Astrocyte (in vitro differentiated cells and primary cell): ENCODE data around the gene DDX59. TPM values are rescaled to one million over a fixed set of nuclear protein-coding genes. Genes with fewer than 3 reads are reported as not detected.

ENCODE experiments used
- DNase-seq: peaks from one replicate; pipeline ENCODE4 v3.0.0-alpha.2; 2010; ENCODE audit warnings: low read depth
- FAIRE-seq: peaks from 2 replicates; lab custom pipeline; 2011; peaks lifted over from hg19 to GRCh38; lab: Jason Lieb, UNC
- H2AFZ ChIP-seq: 2 replicates; pipeline ENCODE4 v1.6.0; 2012; ENCODE audit warnings: low read depth, low read length, inconsistent platforms
- H3K27ac ChIP-seq: 2 replicates; pipeline ENCODE4 v1.5.1; 2011; ENCODE audit warnings: low read depth, low read length, inconsistent platforms
- H3K27me3 ChIP-seq: 2 replicates; pipeline ENCODE4 v1.6.0; 2011; ENCODE audit warnings: low read length, inconsistent platforms; ENCODE audit not compliant: insufficient read depth
- H3K36me3 ChIP-seq: 2 replicates; pipeline ENCODE4 v1.5.1; 2011; ENCODE audit warnings: low read length, inconsistent platforms; ENCODE audit not compliant: insufficient read depth
- H3K4me1 ChIP-seq: 2 replicates; pipeline ENCODE4 v1.5.1; 2011; ENCODE audit warnings: low read length, inconsistent platforms; ENCODE audit not compliant: insufficient read depth
- H3K4me2 ChIP-seq: 2 replicates; pipeline ENCODE4 v1.6.0; 2012; ENCODE audit warnings: low read length, inconsistent platforms
- H3K4me3 ChIP-seq: 2 replicates; pipeline ENCODE4 v1.5.1; 2011; ENCODE audit warnings: low read depth, mild to moderate bottlenecking, low read length, inconsistent platforms; ENCODE audit not compliant: insufficient read depth
- H3K79me2 ChIP-seq: 2 replicates; pipeline ENCODE4 v1.6.0; 2012; ENCODE audit warnings: mild to moderate bottlenecking, low read length, inconsistent platforms; ENCODE audit not compliant: insufficient read depth
- H3K9ac ChIP-seq: 2 replicates; pipeline ENCODE4 v1.6.0; 2012; ENCODE audit warnings: mild to moderate bottlenecking, low read length, inconsistent platforms
- H3K9me3 ChIP-seq: 2 replicates; pipeline ENCODE4 v1.5.1; 2012; ENCODE audit warnings: low read depth, mild to moderate bottlenecking, low read length, inconsistent platforms; ENCODE audit not compliant: insufficient read depth
- H4K20me1 ChIP-seq: 2 replicates; pipeline ENCODE4 v1.6.0; 2012; ENCODE audit warnings: low read length, inconsistent platforms; ENCODE audit not compliant: insufficient read depth
- H3K27ac Mint-ChIP-seq: one replicate; pipeline ENCODE4 v1.8.0; 2021; ENCODE audit warnings: mild to moderate bottlenecking, mixed read lengths; ENCODE audit not compliant: unreplicated experiment
- H3K27me3 Mint-ChIP-seq: one replicate; pipeline ENCODE4 v1.8.0; 2021; ENCODE audit warnings: low read depth, mixed read lengths; ENCODE audit not compliant: unreplicated experiment
- H3K36me3 Mint-ChIP-seq: one replicate; pipeline ENCODE4 v1.8.0; 2021; ENCODE audit warnings: low read depth, mixed read lengths; ENCODE audit not compliant: unreplicated experiment
- H3K4me1 Mint-ChIP-seq: one replicate; pipeline ENCODE4 v1.8.0; 2021; ENCODE audit warnings: low read depth, mixed read lengths; ENCODE audit not compliant: unreplicated experiment
- H3K4me3 Mint-ChIP-seq: one replicate; pipeline ENCODE4 v1.8.0; 2021; ENCODE audit warnings: mild to moderate bottlenecking, moderate library complexity, mixed read lengths; ENCODE audit not compliant: unreplicated experiment
- H3K9me3 Mint-ChIP-seq: one replicate; pipeline ENCODE4 v1.8.0; 2021; ENCODE audit warnings: mild to moderate bottlenecking, mixed read lengths; ENCODE audit not compliant: unreplicated experiment
- CTCF ChIP-seq: IDR thresholded peaks from 2 replicates; pipeline ENCODE4 v1.5.1; 2011; ENCODE audit warnings: low read depth, mild to moderate bottlenecking, inconsistent platforms, low read length, moderate library complexity; ENCODE audit not compliant: insufficient read depth
- EZH2 ChIP-seq: IDR thresholded peaks from 2 replicates; pipeline ENCODE4 v1.6.1; 2012; ENCODE audit warnings: mild to moderate bottlenecking, low read length, inconsistent platforms; ENCODE audit not compliant: insufficient read depth
- total RNA-seq: library from RNA; stranded (reverse); gene quantifications from 2 replicates; pipeline ENCODE4 v1.2.1, GENCODE V29; 2021

Gene DDX59
- total RNA-seq, 1 donor from 2014 or later, result 12.6 TPM

GRCh38 chr1:200707116-200707515 lies 37.4 kb upstream of the DDX59 start:
- Histone ChIP-seq H3K27me3 (no peaks in the 10 kb centered on the region), H3K4me3 (no peak overlapping the region), H3K27ac (no peak overlapping the region), H3K9me3 (no peaks in the 10 kb centered on the region), H3K79me2 (no peaks in the 10 kb centered on the region), H3K4me1 (no peaks in the 10 kb centered on the region), H2AFZ (no peak overlapping the region), H4K20me1 (no peaks in the 10 kb centered on the region), H3K9ac (no peak overlapping the region), H3K36me3 (no peaks in the 10 kb centered on the region), H3K4me2 (no peak overlapping the region)
- DNase-seq (no peak), FAIRE-seq (no peak)
- no peak for TF ChIP-seq EZH2
- TF ChIP-seq CTCF, result no peak
- H3K27ac Mint-ChIP-seq, result no peak overlapping the region
- H3K36me3 Mint-ChIP-seq, result no peaks in the 10 kb centered on the region
- H3K4me3 Mint-ChIP-seq, result no peak overlapping the region
- H3K27me3 Mint-ChIP-seq, result peaks cover 4% of the 10 kb centered on the region
- H3K9me3 Mint-ChIP-seq, result no peaks in the 10 kb centered on the region
- peaks cover 6% of the 10 kb centered on the region for H3K4me1 Mint-ChIP-seq

GRCh38 chr1:200706111-200706814 lies 36.6 kb upstream of the DDX59 start:
- no peak for TF ChIP-seq CTCF
- no peak for TF ChIP-seq EZH2
- H3K36me3 ChIP-seq, result no peaks in the 10 kb centered on the region
- no peaks in the 10 kb centered on the region for H4K20me1 ChIP-seq
- H3K27ac ChIP-seq, result no peak overlapping the region
- Mint-ChIP-seq H3K9me3 (no peaks in the 10 kb centered on the region), H3K4me1 (peaks cover 6% of the 10 kb centered on the region), H3K27me3 (peaks cover 4% of the 10 kb centered on the region), H3K4me3 (no peak overlapping the region), H3K27ac (no peak overlapping the region), H3K36me3 (no peaks in the 10 kb centered on the region)
- no peak for FAIRE-seq
- no peak overlapping the region for H3K9ac ChIP-seq
- H3K4me2 ChIP-seq, result no peak overlapping the region
- H3K4me3 ChIP-seq, result no peak overlapping the region
- H3K9me3 ChIP-seq, result no peaks in the 10 kb centered on the region
- H3K79me2 ChIP-seq, result no peaks in the 10 kb centered on the region
- DNase-seq, result no peak
- no peak overlapping the region for H2AFZ ChIP-seq
- H3K4me1 ChIP-seq, result no peaks in the 10 kb centered on the region
- no peaks in the 10 kb centered on the region for H3K27me3 ChIP-seq

GRCh38 chr1:200704986-200705500 lies 35.3 kb upstream of the DDX59 start:
- no peak overlapping the region for H3K9ac ChIP-seq
- TF ChIP-seq EZH2 (no peak), CTCF (no peak)
- H3K4me2 ChIP-seq, result no peak overlapping the region
- Mint-ChIP-seq H3K4me3 (no peak overlapping the region), H3K27ac (no peak overlapping the region), H3K27me3 (peaks cover 4% of the 10 kb centered on the region), H3K4me1 (peaks cover 6% of the 10 kb centered on the region), H3K36me3 (no peaks in the 10 kb centered on the region), H3K9me3 (no peaks in the 10 kb centered on the region)
- no peak overlapping the region for H2AFZ ChIP-seq
- H3K79me2 ChIP-seq, result no peaks in the 10 kb centered on the region
- no peak overlapping the region for H3K4me3 ChIP-seq
- no peaks in the 10 kb centered on the region for H3K36me3 ChIP-seq
- no peak overlapping the region for H3K27ac ChIP-seq
- DNase-seq (no peak), FAIRE-seq (no peak)
- H3K27me3 ChIP-seq, result no peaks in the 10 kb centered on the region
- no peaks in the 10 kb centered on the region for H3K9me3 ChIP-seq
- no peaks in the 10 kb centered on the region for H3K4me1 ChIP-seq
- H4K20me1 ChIP-seq, result no peaks in the 10 kb centered on the region
